Fibroblast of gingiva (primary cell): ENCODE data around the gene NDOR1.

ENCODE experiments used
- DNase-seq: peaks from one replicate; pipeline ENCODE4 v3.0.0-alpha.2; 2011; ENCODE audit warnings: low read depth

NDOR1 gene

DNA sequence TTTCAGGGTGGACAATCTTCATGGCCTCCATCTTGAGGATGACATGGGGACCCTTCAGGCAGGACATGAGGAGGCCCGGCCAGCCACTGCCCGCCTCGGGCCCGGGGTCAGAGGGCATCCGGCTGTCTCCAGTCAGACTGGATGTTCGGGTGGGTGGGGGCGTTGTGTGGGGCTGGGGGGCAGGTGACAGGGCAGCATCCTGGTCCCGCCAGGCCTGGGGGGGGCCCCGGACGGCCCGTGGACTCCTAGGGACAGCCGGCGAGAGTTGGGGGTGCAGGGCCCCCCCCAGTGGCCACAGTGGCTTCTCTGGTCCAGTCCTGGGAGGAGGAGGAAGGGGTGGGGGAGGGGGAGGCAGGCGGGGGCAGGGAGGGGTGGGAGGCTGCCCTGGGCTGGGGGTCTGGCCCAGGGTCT lies 15.6 kb downstream of the NDOR1 start:
- DNase-seq, result no peak

DNA sequence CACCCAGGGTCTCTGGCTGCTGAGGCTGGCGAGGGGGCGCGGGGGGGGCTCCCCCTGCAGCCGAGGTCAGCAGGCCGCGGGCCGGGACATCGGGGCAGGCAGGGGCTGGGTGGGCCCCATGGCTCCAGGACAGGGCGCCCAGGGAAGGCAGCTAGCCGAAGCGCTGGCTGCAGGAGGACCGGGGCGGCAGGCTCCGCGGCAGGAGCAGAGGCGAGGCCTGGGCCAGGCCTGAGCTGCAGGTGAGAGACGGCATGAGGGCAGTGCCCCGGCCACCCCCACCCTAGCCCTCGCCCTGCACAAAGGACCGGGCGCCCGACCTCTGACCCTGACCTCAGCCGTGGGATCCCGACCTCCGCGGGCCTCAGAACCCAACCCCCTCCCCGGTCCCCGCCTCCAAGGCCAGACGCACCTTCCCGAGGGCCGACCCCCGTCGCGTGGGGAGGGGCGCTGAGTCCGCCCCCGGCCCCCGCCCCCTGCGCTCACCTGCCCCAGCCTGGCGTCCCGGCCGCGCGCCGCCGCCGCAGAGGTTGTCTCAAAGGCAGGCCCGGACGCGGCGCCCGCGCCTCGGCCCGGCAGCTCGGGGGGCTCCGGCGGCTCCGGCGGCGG lies 16.1 kb downstream of the NDOR1 start:
- DNase-seq, result no peak

GRCh38 chr9:137222190-137223077 lies 16.9 kb downstream of the NDOR1 start, which contains the start of gene RNF208:
TSS of gene RNF208 (minus strand) at chr9:137222240. CDS start at chr9:137221212, 1,028 bp downstream.
- DNase-seq, result no peak

DNA sequence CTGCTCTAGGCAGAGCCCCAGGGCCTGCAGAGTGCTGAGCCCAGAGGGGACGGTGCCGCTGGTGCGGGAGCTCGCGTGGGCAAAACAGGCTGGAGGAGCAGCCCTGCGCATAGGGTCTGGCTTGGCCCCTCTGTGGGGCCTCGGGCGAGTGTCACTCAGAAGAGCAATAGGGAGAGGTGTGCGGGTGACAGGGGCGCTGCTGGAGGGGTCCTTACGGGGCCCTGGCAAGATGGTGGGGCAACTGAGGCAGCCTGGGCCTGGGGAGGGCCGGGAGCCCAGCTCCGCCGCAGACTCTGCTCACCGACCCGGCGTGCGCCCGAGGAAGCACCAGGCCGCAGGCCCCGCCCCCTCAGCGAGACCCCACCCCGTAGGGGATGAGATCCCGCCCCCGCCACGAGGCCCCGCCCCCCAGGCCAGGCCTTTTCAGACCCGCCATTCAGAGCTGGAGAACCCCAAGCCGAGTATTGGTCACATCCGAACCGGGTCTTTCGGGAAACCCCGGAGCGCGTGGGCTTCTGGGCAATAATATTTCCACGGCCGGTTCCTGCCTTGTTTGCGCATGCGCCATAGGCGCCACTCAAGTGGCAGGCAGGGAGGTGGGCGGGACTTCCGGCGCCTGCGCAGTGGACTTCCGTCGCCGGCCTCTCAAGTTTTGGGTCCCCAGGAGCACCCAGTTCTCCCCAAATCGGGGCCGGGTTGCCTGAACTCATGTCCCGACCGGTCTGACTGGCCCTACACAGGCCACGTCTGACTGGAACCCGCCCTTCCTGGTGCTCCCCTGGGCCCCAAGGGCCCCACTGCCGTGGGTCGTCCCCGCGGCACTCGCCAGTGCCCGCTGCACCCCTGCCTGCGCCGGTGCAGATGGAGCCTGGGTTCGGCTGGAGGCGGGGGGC lies 17.8 kb downstream of the NDOR1 start:
- DNase-seq, result peak; percentile 96

DNA sequence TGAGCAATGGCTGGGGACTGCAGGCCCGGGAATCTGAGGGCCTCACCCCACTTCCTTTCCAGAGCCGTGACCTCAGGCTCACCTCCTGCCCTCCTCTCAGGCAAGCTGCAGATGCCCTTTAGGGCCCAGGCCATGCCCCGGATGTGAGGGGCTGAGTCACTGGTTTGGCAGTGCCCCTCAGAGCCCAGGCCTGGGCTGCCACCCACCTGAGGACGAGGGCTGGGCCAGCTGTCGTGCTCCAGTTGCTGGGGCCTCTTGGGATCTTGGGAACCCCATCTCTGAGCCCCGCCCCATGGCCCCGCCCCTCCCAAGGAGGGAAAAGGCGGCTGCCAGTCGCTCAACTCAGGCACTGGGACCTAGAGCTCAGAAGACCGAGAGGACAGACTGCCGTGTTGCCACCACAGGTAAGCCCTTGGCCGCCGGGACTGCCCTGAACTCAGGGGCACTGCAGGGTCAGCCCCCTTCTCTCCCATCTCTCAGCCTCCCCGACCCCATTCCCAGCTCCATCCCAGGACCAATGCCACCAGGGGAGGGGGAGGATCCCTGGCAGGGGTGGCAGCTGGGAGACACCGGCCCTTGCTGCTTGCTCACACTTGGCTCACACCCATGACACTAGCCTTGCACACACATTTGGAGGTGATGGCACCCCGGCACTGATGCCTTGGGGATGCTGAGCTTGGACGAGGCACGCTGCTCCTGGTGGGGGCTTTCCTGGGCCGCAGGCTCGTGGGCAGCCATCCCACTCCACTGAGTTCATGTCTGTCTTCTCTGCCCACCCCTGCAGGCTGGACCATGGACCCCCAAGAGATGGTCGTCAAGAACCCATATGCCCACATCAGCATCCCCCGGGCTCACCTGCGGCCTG lies 19.6 kb downstream of the NDOR1 start, which contains the start of gene CYSRT1:
Gene CYSRT1, plus strand, starts transcription at position 345 of the 865 bp plus-strand sequence. Its CDS starts 448 bp downstream, at position 793.
- no peak for DNase-seq

DNA sequence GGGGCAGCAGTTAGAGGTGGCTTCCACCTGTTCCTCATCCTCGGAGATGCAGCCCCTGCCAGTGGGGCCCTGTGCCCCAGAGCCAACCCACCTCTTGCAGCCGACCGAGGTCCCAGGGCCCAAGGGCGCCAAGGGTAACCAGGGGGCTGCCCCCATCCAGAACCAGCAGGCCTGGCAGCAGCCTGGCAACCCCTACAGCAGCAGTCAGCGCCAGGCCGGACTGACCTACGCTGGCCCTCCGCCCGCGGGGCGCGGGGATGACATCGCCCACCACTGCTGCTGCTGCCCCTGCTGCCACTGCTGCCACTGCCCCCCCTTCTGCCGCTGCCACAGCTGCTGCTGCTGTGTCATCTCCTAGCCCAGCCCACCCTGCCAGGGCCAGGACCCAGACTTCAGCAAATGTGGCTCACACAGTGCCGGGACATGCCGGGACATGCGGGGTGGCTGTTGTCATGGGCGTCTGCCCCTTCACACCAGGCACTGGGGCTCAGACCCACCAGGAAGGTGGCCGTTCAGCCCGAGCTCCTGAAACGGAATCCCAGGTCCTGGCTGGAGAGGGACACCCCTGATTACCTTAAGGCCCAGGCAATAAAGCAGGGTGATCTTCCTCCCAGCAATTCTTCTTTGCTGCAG lies 20.3 kb downstream of the NDOR1 start:
- no peak for DNase-seq

- no peak for DNase-seq
Observed at GRCh38 chr9:137226338-137227053, 21.0 kb downstream of the NDOR1 start.

DNA sequence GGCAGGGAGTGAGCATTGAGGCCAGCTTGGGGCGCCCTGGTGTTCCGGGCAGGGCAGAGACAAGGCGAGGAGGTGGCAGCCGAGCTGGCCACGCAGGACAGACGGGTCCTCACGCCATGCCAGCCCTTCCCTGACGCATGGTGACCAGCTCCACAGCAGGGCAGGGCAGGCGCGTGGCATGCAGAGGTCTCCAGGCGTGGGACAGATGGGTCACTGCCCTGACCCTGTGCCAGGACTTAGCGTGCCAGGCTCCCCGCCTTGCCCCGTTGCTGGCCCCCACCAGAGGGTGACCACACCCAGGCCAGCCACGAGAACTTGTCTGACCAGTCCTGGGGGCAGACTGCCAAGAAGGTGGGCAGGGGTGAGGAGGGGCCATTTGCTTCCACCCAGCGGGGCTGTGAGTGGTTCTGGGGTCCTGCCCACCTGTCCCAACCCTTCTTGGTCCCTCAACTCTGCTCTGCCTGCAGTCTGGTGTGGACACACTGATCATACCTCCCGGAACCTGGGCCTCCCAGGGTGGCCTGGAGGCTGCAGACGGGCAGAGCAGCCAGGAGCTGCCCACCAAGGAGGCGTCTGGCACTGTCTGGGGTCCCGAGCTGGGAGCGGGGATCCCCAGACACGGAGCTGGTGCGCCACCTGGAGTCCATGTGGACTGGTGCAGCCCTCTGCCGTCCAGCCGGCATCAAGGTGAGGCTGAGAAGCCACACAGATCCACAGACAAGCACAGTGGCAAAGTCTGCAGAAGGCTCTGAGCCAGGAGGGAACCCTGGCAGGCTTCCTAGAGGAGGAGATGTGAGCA lies 21.8 kb downstream of the NDOR1 start, which contains the start of gene RNF224:
Gene RNF224, plus strand, starts transcription at position 449 of the 799 bp plus-strand sequence. CDS start 834 bp downstream, outside the sequence.
- peak; percentile 51 for DNase-seq

GRCh38 chr9:137227853-137228505 lies 22.5 kb downstream of the NDOR1 start:
- DNase-seq, result no peak

GRCh38 chr9:137228506-137228967 lies 23.0 kb downstream of the NDOR1 start:
- DNase-seq, result no peak

- no peak for DNase-seq
Observed at GRCh38 chr9:137228968-137229896, 23.7 kb downstream of the NDOR1 start.

GRCh38 chr9:137229903-137230704 lies 24.6 kb downstream of the NDOR1 start:
- DNase-seq, result no peak

- DNase-seq, result no peak
Observed at GRCh38 chr9:137230705-137231371, 25.3 kb downstream of the NDOR1 start, which contains the start of gene SLC34A3. TSS of gene SLC34A3 (plus strand) at chr9:137230901. CDS start at chr9:137231703, 802 bp downstream.

GRCh38 chr9:137231372-137232039 lies 26.0 kb downstream of the NDOR1 start:
- no peak for DNase-seq

- DNase-seq, result no peak
Observed at GRCh38 chr9:137232101-137232500, 26.6 kb downstream of the NDOR1 start.
